GM21723 (cell line): Measurements from ENCODE around the gene MBD5.

Source experiments
- ATAC-seq: cut with Tn5 transposase; IDR thresholded peaks from one replicate; pipeline ENCODE4 v1.9.1; 2021; ENCODE audit warnings: mild to moderate bottlenecking, moderate library complexity; ENCODE audit not compliant: unreplicated experiment

The MBD5 gene

DNA sequence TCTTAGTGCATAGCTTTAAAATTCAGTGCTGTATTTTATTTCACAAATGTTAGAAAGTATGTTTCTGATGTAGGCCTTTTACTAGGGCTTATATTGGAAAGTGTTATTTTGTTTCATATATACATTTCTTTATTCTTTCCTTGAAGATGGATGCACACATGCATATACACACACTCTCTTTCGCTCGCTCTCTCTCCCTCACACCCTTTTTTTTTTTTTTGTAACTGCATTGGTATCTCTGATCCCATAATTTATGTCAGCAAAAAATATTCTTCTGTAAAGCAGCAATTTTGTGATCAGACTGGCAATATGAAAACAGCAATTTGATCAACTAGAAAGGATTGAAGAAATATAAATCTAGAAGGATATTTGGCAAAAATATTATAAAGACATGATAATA lies 2.0 kb downstream of the MBD5 start:
- ATAC-seq = no peak

DNA sequence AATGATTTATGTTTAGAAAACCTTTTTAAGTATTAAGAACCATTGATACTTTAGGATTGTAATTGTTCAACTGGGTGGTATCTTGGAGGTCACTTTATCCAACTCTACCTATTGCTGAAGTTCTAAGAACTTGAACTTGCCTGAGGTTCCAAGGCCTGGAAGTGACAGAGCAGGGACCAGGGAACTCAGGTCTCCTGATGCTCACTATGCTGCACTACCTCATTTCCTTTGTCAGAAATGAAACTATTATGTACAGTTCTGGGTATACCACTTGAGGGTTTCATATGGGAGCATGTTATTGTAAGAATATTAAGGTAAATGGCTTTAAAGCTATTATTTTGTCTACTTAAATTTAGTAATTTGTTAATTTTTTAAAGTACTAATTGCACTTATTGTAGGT lies 3.0 kb downstream of the MBD5 start:
- peak; percentile 34 for ATAC-seq

DNA sequence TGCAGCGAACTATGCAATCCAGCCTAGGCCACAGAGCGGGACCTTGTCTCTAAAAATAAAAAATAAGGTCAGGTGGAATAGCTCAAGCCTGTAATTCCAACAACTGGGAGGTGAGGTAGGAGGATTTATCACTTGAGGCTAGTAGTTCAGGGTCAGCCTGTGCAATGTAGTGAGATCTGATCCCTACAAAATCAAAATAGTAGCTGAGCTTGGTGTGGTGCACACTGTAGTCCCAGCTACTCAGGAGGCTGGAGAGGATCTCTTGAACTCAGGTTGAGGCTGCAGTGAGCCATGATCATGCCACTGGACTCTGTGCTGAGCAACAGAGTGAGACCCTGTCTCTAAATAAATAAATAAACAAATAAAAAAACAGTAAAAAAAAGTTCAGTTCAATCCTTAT lies 5.7 kb downstream of the MBD5 start:
- ATAC-seq = no peak

DNA sequence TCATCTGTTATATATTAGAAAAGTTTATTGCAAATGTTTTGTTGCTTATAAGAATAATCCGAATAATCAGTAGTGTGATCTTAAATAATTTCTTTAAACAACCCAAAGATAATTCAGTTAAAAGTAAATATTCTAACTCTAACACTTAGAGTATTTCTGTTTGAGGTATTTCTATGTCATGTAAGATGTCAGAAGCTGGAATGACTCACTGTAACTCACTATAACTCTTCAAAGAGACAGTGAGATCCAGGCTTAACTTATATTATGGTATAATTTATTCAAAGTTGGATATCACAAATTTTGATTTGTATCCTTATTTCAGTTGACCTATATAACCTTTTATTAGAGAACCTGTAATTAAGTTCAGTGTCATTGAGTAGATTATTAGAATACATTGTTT lies 6.9 kb downstream of the MBD5 start:
- ATAC-seq = no peak

DNA sequence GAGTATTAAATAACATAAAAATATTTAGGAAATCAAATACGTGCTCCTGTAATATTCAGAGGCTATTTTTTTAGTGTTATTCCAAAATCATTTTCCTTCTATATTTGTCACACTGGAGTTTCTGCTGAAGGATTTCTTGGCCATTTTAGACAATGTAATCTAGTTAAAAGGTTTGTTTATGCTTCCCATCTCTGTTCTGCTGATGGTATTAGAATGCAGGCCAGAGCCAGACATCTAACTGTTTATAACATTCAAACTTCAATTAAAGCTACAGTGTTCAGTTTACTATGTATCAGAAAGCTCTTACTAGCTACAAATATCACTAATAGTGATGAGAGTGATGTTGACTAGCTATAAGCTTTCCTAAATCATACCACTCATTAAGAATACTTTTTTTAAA lies 7.9 kb downstream of the MBD5 start:
- ATAC-seq = no peak

DNA sequence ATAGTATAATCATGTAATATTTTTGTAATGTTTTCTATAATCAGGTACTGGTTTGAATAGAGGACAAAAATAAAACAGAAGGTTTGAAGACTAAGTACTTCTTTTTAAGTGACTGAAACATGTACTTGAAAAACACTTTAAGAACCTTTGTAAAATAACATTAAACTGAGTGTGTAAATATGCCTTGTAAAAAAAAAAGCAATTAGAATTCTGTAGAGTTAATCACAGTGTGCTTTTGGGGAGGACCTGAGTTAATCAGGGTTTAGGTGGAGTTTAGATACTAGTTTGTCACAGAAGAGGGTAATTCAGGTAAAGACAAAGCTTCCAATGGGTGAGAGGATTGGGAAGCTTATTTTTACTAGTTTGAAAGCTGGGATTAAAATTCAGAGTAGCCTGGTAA lies 10.3 kb downstream of the MBD5 start:
- ATAC-seq = no peak

DNA sequence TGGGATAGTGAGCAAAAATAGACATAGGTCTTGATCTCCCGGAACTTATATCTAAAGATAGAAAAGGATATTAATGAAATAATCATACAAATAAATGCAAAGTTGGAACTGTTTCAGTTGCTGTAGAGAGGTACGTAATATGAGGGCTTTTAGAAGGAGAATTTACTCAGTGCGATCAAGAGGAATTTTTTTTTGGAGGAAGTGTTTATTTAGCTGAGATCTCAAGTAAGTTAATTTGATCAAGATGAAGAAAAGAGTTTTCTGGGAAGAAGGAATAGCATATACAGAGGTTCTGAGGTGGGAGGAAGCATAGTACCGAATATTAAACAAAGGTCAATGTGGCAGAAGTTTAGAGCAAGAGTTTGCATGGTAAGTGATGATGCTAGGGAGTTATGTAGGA lies 11.3 kb downstream of the MBD5 start:
- ATAC-seq = no peak

DNA sequence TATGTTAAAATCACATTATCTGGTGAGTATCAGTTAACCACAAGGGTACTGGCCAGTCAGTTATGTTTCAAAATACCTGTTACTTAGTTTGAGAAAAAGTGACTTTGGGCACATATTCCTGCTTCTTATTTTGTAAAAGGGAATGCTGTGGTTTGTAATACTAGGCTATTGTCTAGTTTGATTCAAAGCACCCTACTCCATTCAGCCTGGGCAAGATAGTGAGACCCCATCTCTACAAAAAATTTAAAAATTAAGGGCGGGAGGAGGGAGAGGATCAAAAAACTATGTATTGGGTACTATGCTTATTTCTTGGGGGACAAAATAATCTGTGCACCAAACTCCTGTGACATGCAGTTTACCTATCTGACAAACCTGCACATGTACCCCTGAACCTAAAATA lies 18.9 kb downstream of the MBD5 start:
- no peak for ATAC-seq

DNA sequence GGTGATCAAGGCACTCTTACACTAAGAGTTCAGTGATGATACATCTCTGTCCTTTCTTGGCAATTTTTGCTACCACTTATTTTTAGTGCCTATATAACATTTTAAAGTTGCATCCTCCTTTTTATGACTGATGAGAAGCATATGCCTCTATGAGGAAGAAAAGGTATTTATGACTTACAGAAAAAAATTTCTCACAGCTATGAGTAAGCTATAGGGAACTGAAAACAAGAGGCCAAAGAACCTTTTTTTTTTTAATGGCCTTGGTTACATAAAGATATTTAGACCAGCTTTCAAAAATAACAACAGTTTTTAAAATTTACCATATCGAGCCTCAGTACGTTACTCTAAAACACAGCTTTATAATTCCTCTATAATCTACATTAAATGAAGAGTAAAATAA lies 21.3 kb downstream of the MBD5 start:
- ATAC-seq = peak; percentile 85

DNA sequence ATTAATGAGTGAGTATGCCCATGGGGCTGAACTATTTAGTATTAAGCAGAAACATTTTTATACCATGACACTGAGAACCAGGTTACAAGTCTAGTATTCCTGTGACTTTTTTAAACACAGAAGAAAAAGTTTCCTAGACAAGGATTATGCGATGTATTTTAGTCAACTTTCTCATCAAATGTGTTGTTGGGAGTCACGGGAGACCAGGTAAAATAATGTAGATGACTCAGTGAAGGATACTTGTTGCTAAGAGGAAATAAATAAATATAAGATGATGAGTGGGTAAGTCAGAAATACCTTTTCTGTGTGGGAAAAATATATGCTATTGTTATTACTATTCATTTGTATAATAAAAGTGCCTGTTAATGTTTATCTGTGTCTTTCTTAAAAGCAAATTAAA lies 23.4 kb downstream of the MBD5 start:
- ATAC-seq = no peak

DNA sequence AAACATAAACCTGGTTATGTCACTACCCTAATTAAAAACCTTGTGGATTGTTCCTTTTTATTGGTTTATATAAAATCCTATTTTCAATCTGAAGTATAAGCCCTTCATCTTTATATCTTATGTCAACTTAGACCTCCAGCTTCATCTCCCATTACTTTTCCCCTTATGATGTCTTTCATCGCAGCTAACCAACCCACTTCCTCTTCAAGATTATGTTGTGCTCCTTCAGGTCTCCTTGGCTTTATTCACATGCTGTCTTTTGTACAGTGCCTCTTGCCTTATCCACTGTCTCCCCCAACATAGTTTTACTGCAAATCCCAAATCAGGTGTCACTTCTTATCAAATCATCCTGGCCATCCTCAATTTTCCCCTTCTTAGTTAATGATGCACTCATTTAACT lies 25.9 kb downstream of the MBD5 start:
- ATAC-seq = no peak

DNA sequence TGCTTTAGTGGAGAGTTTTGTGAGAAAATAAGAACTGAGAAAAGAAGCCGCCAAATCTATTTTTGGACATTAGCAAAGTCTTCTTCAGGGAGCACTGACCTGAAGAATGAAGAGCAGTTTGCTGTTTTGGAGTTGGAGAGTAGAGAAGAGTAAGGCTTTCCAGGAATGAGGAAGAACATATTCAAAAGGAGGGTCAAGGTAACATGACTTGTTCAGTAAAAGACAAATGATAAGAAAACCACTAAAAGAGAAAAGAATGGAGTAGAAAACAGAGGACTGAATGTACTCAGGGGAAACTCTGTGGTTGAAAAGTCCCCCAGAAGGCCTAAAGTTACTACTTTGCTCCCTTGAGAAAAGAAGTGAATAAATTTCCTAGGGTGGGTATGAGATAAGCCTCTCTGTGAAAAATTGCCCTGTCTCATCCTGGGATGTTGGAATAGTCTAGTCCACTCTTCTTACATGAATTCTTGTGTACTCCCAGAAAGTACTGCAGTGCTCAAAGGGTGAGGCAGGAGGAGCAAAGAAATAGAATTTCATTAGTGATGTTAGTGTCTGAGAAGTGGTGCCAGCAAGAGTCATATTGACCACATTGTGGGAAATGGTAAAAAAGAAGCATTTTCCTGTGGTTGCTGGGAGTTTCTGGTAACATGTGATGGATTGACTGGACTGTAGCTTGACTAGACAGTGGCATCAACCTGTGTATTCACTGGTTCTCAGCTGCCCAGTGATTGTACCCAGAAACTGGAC lies 27.8 kb downstream of the MBD5 start:
- peak; percentile 63 for ATAC-seq

DNA sequence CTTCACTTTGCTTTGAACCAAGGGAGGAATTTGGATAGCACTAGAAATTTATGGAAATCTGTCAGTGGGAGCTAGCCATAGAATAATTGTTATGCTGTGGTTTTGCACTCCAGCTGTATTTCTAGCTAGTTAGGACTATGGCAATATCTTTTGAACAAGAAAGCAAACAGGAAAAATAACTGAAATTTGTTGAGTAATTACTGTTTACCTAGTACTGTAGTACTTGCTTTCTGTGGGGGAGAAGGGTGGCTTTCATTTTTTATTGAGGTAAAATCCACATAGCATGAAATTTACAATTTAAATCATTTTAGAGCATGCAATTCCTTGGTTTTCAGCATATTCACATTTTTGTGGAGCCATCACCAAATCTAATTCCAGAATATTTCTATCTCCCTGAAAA lies 28.4 kb downstream of the MBD5 start:
- peak; percentile 5 for ATAC-seq

DNA sequence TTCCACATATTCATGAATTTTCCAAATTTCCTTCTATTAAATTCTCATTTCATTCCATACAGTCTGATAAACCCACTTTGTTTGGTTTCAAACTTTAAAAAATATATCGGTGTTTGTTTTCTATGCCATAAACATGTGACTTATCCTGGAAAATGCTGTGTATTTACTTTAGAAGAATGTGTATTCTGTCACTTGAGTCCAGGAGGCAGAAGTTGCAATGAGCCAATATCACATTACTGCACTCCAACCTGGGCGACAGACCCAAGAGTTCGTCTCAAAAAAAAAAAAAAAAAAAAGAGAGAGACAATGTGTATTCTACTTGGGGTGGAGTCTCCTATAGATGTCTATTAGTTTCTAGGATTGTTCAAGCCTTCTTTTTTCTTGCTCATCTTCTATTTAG lies 31.8 kb downstream of the MBD5 start:
- ATAC-seq = no peak

DNA sequence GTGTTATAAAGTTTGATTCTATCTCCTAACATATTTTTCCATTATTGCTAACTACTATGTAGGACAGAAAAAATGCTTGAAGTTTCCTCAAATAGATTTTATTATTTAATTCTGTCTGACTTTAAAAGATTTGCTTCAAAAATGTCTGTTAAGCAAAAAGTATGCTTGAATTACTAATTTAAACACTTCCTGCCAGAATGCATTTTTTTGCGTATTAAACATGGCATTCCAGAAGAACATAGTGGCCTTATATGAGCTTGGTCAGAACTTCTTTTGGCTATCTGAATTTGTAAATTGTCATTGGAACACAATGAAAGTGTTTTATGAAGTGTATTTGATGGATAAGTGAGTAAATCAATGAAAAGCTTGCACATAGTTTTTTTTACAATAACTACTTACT lies 37.8 kb downstream of the MBD5 start:
- ATAC-seq = no peak

DNA sequence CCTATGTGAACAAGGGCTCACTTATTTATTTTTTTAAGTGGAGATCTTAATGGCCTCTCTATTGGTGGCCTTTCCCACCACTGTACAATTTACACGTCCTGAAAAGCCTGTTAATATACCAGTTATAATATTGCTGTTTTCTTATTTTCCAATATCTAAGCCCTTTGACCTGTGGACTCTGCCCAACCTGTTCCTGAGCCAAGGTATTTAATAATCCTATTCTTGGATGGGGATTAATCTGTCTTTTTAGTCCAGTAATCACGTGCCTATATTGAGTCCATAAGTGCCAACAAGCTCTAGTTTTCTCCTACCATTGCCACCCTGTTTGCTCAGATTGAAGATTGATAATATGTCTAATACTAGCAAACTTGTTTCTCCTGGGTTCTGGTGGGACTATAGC lies 42.7 kb downstream of the MBD5 start:
- no peak for ATAC-seq

DNA sequence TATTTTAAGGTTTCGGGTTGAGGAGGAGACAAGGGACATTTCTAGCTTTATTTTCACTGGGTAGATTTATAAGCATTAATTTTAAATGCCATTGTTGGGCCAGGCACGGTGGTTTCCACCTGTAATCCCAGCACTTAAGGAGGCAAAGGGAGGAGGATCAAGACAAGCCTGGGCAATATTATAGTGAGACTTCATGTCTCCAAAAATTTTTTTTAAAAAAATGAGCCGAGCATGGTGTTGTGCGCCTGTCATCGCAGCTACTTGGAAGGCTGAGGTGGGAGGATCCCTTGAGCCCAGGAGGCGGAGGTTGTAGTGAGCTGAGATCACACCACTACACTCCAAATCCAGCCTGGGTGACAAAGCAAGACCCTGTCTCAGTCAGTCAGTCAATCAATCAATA lies 45.0 kb downstream of the MBD5 start:
- no peak for ATAC-seq

DNA sequence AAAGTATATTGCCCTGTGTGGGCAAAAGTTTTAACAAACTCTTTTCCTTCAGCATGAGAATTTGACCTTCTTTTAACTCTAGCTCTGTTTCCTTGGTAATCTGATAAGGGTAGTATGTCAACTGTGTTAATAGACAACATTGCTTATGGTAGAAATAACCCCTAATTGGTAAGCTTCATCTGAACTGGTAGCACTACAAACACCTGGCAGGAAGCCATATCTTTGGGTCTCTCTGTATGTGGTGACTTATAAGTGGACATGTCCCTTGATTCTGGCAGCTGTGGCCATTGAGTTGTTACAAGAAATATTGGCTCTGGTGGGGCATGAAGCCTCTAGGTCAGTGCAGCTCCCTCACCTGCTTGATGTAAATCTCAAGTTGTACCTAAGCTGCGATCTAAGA lies 46.9 kb downstream of the MBD5 start:
- ATAC-seq = no peak

DNA sequence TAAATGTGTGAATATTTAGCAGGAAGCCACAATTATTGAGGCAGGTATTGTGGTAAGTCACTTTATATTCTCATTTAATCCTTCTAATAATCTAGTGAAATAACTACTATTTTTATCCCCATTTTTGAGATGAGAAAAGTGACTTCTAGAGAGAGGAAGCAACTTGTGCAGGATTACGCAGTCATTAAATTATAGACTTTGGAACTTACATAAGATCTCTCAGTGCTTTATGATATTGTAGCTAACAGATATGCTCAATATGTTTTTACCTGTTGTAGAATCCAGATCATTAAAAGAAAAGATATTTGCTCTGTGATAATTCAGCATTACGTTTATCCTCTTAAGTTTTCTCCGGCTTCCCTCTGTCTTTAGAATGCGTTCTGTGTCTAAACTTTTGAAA lies 50.5 kb downstream of the MBD5 start:
- no peak for ATAC-seq

DNA sequence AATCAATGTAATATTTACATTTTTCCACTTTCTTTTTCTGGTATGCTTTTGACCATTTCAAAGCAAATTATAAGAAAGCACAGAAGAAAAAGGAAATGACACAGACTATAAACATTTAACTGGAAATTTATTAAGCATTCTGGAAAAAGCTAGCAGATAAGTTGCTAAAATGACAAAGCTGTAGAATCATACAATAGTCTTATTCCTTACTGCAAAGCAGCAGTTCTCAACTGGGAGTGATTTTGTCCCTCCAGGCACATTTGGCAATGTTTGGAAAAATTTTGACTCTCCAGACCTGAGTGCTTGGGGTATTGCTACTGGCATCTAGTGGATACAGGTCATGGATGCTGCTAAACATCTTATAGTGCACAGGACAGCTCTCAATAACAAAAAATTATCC lies 75.1 kb downstream of the MBD5 start:
- no peak for ATAC-seq

DNA sequence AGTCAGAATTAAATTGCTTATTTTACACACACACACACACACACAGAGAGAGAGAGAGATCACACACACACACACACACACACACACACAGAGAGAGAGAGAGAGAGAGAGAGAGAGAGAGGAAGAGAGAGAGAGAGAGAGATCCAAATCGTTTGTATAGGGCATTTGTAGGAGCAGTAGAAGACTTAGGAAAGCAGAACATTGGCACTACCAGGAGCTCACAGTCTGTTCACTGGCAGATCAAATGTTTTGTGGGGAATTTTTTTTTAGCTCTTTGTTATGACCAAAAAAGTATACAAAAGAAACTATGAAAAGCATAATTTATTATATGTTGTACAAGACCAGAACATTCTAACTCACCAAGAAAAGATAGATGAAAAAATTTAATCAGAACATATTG lies 81.8 kb downstream of the MBD5 start:
- no peak for ATAC-seq

DNA sequence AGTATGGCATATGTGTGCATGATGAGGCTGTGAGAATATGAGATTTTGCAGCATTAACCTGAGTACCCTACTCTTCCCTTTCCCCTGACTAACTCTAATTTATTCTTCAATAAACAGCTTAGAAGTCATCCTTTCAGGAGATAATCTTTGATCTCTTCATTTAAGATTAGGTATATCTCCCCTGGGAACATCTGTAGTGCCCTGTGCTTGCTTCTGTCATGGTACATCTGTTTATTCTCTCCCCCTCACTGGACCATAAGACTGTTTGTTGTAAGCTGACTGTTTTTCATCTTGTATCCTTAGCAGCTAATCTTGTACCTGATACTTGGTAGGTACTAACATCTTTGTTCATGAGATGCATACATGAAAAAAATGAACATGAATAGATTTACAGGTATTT lies 83.1 kb downstream of the MBD5 start:
- no peak for ATAC-seq

DNA sequence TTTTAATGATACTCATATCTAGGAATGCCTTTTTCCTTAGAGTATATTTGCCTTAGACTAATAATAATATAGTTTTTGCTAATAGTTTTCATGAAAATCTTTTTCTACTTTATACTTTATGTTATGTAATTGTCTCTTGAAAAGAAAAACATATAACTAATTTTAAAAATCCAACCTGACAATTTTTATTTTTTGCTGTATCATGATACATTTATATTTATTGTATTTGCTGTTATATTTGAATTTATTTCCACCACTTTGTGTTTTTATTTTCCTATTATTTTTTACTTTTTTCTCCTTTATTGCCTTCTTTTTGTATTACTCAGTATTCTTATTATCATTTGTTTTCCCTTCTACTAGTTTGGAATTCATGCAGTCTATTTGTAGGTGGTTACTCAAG lies 85.4 kb downstream of the MBD5 start:
- no peak for ATAC-seq
